CD4-positive, alpha-beta T cell (primary cell): Measurements from ENCODE around the gene TCHHL1. TPM values are rescaled to one million over a fixed set of nuclear protein-coding genes. Genes with fewer than 3 reads are reported as not detected.
"Not testable (repeated sequence)": the region's sequence is repeated elsewhere in the genome, so short reads cannot be mapped to it uniquely, and the experiment has no call there.

ENCODE experiments used
- ATAC-seq: fragments of 200-7000 bp; cut with Tn5 transposase; one replicate; pipeline ENCODE4 v1.10.0; 2022; ENCODE audit warnings: mild to moderate bottlenecking; ENCODE audit not compliant: poor library complexity
- CTCF ChIA-PET: fragments of 350-600 bp; sonication (Branson Sonifier 250); formaldehyde crosslinking; loops from one replicate; lab custom pipeline; 2021; ENCODE audit warnings: antibody characterized with exemption, inconsistent platforms; lab: Charles Lee
- POLR2A ChIA-PET: fragments of 350-600 bp; sonication (Branson Sonifier 250); formaldehyde crosslinking; loops from one replicate; lab custom pipeline; 2021; ENCODE audit warnings: antibody characterized with exemption, inconsistent platforms; lab: Charles Lee
- DNase-seq, 14 experiments: peaks; one replicate each; pipeline ENCODE4 v3.0.0-alpha.2; 2013 to 2020; ENCODE audit warnings: mixed read lengths in 2 of 14
- H3K27ac ChIP-seq, 2 donors: one replicate each; pipeline versions ENCODE4 v1.5.1 to v1.7.0; 2013; ENCODE audit warnings: low read length in 2 of 2, low read depth in 1 of 2, mild to moderate bottlenecking in 1 of 2
- H3K27me3 ChIP-seq, 2 experiments: 1 replicate in 1 of 2; 2 replicates in 1 of 2; pipeline versions ENCODE4 v1.6.1 to v1.7.0; 2013; ENCODE audit warnings: low read length in 2 of 2, control low read depth in 1 of 2, mild to moderate bottlenecking in 1 of 2, moderate library complexity in 1 of 2; ENCODE audit not compliant: insufficient read depth in 2 of 2, control insufficient read depth in 1 of 2
- H3K36me3 ChIP-seq: one replicate; pipeline ENCODE4 v1.6.1; 2013; ENCODE audit warnings: low read length, control low read depth; ENCODE audit not compliant: insufficient read depth
- H3K4me1 ChIP-seq: one replicate; pipeline ENCODE4 v1.6.1; 2013; ENCODE audit warnings: low read length, control low read depth; ENCODE audit not compliant: insufficient read depth
- H3K4me3 ChIP-seq: one replicate; pipeline ENCODE4 v1.5.1; 2013; ENCODE audit warnings: mild to moderate bottlenecking, low read length, moderate library complexity
- H3K9me3 ChIP-seq, 2 experiments: 1 replicate in 1 of 2; 2 replicates in 1 of 2; pipeline versions ENCODE4 v1.6.1 to v1.7.0; 2013; ENCODE audit warnings: low read length in 2 of 2, mild to moderate bottlenecking in 2 of 2, control low read depth in 1 of 2, moderate library complexity in 1 of 2; ENCODE audit not compliant: control insufficient read depth in 1 of 2, insufficient read depth in 1 of 2
- H3K27ac Mint-ChIP-seq: one replicate; pipeline ENCODE4 v1.8.0; 2020; ENCODE audit warnings: mixed read lengths
- H3K27me3 Mint-ChIP-seq: one replicate; pipeline ENCODE4 v1.8.0; 2021; ENCODE audit warnings: mixed read lengths
- H3K36me3 Mint-ChIP-seq: one replicate; pipeline ENCODE4 v1.8.0; 2021; ENCODE audit warnings: low read depth, mixed read lengths
- H3K4me1 Mint-ChIP-seq: one replicate; pipeline ENCODE4 v1.8.0; 2021; ENCODE audit warnings: low read depth, mixed read lengths
- H3K4me3 Mint-ChIP-seq: one replicate; pipeline ENCODE4 v1.8.0; 2020; ENCODE audit warnings: mild to moderate bottlenecking, mixed read lengths
- H3K9me3 Mint-ChIP-seq: one replicate; pipeline ENCODE4 v1.8.0; 2020; ENCODE audit warnings: mixed read lengths
- CTCF ChIP-seq: fragments of 200-600 bp; IDR thresholded peaks from one replicate; pipeline ENCODE4 v1.8.0; 2022; ENCODE audit warnings: antibody characterized with exemption, mild to moderate bottlenecking
- intact Hi-C, 2 experiments: fragments of 100-400 bp; cut with DNase I in 1 of 2; cut with micrococcal nuclease in 1 of 2; formaldehyde crosslinking; loops; one replicate each; pipeline versions ENCODE4 v1.15.1 to v1.9.0; 2023 to 2025; cut with DNase I, micrococcal nuclease
- total RNA-seq, 174 experiments: library from RNA in 2 of 174; stranded (reverse) in 2 of 174; gene quantifications; one replicate each; pipeline ENCODE4 v1.2.3 and lab custom pipeline; 2021 to 2026

Gene TCHHL1
- total RNA-seq, 2 experiments from 2014 or later, result not detected

DNA sequence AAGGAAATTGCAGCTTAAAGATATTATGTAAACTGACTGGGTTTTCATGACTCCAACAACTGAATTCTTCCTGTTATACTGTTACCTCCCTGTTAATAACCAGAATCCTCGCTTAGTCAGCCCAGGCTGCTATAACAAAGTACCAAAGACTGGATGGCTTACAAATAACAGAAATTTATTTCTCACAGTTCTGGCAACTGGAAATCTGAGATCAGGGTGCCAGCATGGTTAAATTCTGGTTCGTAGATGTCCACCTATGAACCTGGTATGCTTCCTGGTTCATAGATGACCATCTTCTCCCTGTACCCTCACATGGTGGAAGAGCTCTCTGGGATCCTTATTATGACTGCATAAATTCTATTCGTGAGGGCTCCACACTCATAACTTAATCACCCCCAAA, 8.1 kb upstream of the TCHHL1 start:
- H3K9me3 Mint-ChIP-seq, result peaks cover 10% of the 10 kb centered on the region
- no peak overlapping the region for H3K4me3 ChIP-seq
- no peak for ATAC-seq
- H3K4me1 Mint-ChIP-seq, result no peaks in the 10 kb centered on the region
- peaks cover 3 to 55% of the 10 kb centered on the region in 2 experiments for H3K27me3 ChIP-seq
- no peak overlapping the region for H3K27ac Mint-ChIP-seq
- no peak overlapping the region for H3K27ac ChIP-seq
- no peak overlapping the region for H3K4me3 Mint-ChIP-seq
- ChIA-PET POLR2A (no interaction called here), CTCF (no interaction called here)
- TF ChIP-seq CTCF, result no peak
- H3K4me1 ChIP-seq, result no peaks in the 10 kb centered on the region
- no peaks in the 10 kb centered on the region for H3K36me3 Mint-ChIP-seq
- H3K27me3 Mint-ChIP-seq, result peaks cover 85% of the 10 kb centered on the region
- H3K36me3 ChIP-seq, result no peaks in the 10 kb centered on the region
- intact Hi-C loops, result no loop called here
- H3K9me3 ChIP-seq, result peaks cover 0 to 14% of the 10 kb centered on the region in 2 experiments
- DNase-seq, result no peak

DNA sequence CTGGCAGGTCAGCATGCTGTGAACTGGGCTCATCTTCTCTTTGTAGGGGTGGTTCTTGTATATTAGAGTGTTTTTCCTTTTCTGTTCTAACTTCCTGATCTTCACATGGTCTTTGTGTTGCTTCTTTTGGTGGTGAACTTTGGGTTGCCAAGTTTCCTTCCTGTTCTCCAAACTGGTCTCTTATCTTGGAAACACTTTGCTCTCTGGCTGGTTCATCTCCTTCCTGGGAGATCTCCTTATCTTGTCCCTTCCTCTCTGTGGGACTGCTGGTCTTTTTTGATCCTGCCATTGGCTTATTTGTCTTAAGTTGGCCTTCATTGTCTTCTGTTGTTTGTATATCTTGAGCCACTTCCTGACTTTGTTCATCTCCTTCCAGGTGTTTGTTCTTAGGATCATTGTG, 2.1 kb downstream of the TCHHL1 start:
- H3K9me3 Mint-ChIP-seq, result no peaks in the 10 kb centered on the region
- no peak for TF ChIP-seq CTCF
- no peaks in the 10 kb centered on the region for H3K4me1 ChIP-seq
- no peaks in the 10 kb centered on the region for H3K36me3 ChIP-seq
- DNase-seq (no peak), ATAC-seq (no peak)
- H3K27ac ChIP-seq, result no peak overlapping the region
- no peaks in the 10 kb centered on the region for H3K9me3 ChIP-seq
- H3K4me3 Mint-ChIP-seq, result no peak overlapping the region
- ChIA-PET POLR2A (no interaction called here), CTCF (no interaction called here)
- H3K27me3 Mint-ChIP-seq, result peaks cover 19% of the 10 kb centered on the region
- no peak overlapping the region for H3K27ac Mint-ChIP-seq
- no peak overlapping the region for H3K4me3 ChIP-seq
- no peaks in the 10 kb centered on the region for H3K36me3 Mint-ChIP-seq
- peaks cover 20 to 30% of the 10 kb centered on the region in 2 experiments for H3K27me3 ChIP-seq
- intact Hi-C loops, result no loop called here
- H3K4me1 Mint-ChIP-seq, result no peaks in the 10 kb centered on the region

- intact Hi-C loops, result no loop called here
- no peaks in the 10 kb centered on the region for H3K4me1 ChIP-seq
- CTCF ChIA-PET, result no interaction called here
- Mint-ChIP-seq H3K4me1 (no peaks in the 10 kb centered on the region), H3K27me3 (peaks cover 12% of the 10 kb centered on the region), H3K36me3 (no peaks in the 10 kb centered on the region), H3K27ac (no peak overlapping the region), H3K9me3 (no peaks in the 10 kb centered on the region), H3K4me3 (no peak overlapping the region)
- H3K4me3 ChIP-seq, result no peak overlapping the region
- H3K36me3 ChIP-seq, result no peaks in the 10 kb centered on the region
- ATAC-seq (no peak), DNase-seq (no peak)
- no peak overlapping the region for H3K27ac ChIP-seq
- POLR2A ChIA-PET, result no interaction called here
- no peaks in the 10 kb centered on the region for H3K9me3 ChIP-seq
- H3K27me3 ChIP-seq, result peaks cover 15 to 18% of the 10 kb centered on the region in 2 experiments
- no peak for TF ChIP-seq CTCF
Measured at GRCh38 chr1:152084853-152085252, 4.0 kb downstream of the TCHHL1 start.

DNA sequence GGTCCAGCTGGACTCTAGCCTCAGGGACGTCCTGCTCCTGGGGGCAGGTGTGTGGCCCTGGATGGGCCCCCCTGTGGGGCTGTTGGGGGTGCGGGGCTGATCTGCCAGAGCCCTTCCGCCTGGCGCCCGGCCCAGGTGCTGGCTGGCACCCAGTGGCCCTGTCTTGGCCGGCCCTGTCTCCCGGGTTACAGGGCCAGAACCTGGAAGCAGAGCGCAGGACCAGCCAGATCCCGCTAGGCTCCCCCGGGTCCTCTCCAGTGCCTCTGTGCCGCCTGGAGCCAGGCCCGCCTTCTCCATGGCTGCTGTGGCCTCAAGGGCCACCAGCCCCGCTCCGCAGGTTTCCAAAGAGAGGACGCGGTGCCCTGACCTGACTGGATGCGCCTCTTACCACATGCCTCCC, 7.8 kb downstream of the TCHHL1 start:
- intact Hi-C loops, H3K36me3 ChIP-seq, POLR2A ChIA-PET, H3K9me3 ChIP-seq, H3K36me3 Mint-ChIP-seq, H3K4me1 Mint-ChIP-seq, H3K4me1 ChIP-seq, H3K27ac ChIP-seq, H3K9me3 Mint-ChIP-seq, ATAC-seq, DNase-seq, H3K4me3 ChIP-seq, H3K4me3 Mint-ChIP-seq, H3K27ac Mint-ChIP-seq, CTCF ChIA-PET: not testable (repeated sequence)
- peaks cover 7 to 11% of the 10 kb centered on the region in 2 experiments for H3K27me3 ChIP-seq
- H3K27me3 Mint-ChIP-seq, result peaks cover 28% of the 10 kb centered on the region

GRCh38 chr1:152080494-152080893, 8.4 kb downstream of the TCHHL1 start:
- H3K4me3 Mint-ChIP-seq, DNase-seq, H3K4me1 Mint-ChIP-seq, H3K36me3 ChIP-seq, H3K27ac ChIP-seq, H3K4me3 ChIP-seq, H3K36me3 Mint-ChIP-seq, H3K27ac Mint-ChIP-seq, H3K4me1 ChIP-seq, H3K9me3 ChIP-seq, intact Hi-C loops, ATAC-seq, H3K9me3 Mint-ChIP-seq, POLR2A ChIA-PET, CTCF ChIA-PET: not testable (repeated sequence)
- peaks cover 3 to 11% of the 10 kb centered on the region in 2 experiments for H3K27me3 ChIP-seq
- peaks cover 29% of the 10 kb centered on the region for H3K27me3 Mint-ChIP-seq
